ENCODE results near the gene CELF5. TPM values are rescaled to one million over a fixed set of nuclear protein-coding genes. Genes with fewer than 3 reads are reported as not detected.
"Not testable (repeated sequence)": the region's sequence is repeated elsewhere in the genome, so short reads cannot be mapped to it uniquely, and the experiment has no call there.

CELF5 gene
- total RNA-seq, 2 experiments from 2014 or later, result not detected

DNA sequence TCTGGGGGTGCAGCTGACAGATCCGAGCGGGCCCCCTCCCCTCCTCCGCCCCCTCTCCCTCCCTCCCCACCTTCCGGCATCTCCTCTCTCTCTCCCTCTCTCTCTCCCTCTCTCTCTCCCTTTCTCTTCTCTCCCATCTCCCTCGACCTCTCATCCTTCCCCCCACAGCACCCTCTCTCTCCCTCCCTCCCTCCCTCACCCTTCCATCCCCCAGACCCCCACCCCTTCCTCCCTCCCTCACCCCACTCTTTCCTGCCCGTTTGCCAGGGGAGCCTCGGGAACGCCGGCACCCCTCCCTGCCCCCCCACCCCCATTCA is 666 bp downstream of the CELF5 start:
- Mint-ChIP-seq H3K36me3 (ENCODE audit: low read depth) (no peaks in the 10 kb centered on the region), H3K4me1 (ENCODE audit: low read depth) (no peaks in the 10 kb centered on the region), H3K27me3 (ENCODE audit: low read depth) (peaks cover 36% of the 10 kb centered on the region), H3K4me3 (no peak overlapping the region), H3K27ac (no peak overlapping the region), H3K9me3 (no peaks in the 10 kb centered on the region)
- no peak for DNase-seq
- CTCF ChIA-PET, result interaction anchor here (0.5 to 1.3 kb wide), 3 partner anchors 28 to 120 kb away, joined by 3 to 4 read pairs (median 3); no protein-coding TSS in a partner anchor
- intact Hi-C loops (cut with micrococcal nuclease), result no loop called here

DNA sequence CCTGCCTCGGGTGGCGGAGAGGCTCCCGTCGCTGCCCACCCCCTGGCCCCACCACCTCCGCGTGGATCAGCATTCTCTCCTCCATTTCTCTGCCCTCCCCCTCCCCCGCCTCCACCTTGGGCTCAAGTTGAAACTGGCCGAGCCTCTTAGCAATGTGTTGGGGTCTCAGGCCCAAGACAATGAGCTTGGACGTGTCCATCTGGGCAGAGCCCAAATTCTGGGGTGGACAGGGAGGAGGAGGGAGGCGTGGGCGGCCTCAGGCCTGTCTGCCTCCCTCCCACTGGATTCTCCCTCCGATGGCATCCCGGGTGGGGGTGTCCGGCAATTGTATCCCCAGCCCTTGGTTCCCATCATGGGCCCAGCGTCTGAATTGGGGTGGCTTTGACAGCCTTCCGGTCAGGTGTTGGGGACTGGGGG is 1.2 kb downstream of the CELF5 start:
- DNase-seq, result no peak
- peaks cover 36% of the 10 kb centered on the region for H3K27me3 Mint-ChIP-seq (ENCODE audit: low read depth)
- H3K9me3 Mint-ChIP-seq, result no peaks in the 10 kb centered on the region
- H3K27ac Mint-ChIP-seq, result no peak overlapping the region
- CTCF ChIA-PET, result no interaction called here
- no peak overlapping the region for H3K4me3 Mint-ChIP-seq
- no peaks in the 10 kb centered on the region for H3K36me3 Mint-ChIP-seq (ENCODE audit: low read depth)
- intact Hi-C loops (cut with micrococcal nuclease), result no loop called here
- H3K4me1 Mint-ChIP-seq (ENCODE audit: low read depth), result no peaks in the 10 kb centered on the region

DNA sequence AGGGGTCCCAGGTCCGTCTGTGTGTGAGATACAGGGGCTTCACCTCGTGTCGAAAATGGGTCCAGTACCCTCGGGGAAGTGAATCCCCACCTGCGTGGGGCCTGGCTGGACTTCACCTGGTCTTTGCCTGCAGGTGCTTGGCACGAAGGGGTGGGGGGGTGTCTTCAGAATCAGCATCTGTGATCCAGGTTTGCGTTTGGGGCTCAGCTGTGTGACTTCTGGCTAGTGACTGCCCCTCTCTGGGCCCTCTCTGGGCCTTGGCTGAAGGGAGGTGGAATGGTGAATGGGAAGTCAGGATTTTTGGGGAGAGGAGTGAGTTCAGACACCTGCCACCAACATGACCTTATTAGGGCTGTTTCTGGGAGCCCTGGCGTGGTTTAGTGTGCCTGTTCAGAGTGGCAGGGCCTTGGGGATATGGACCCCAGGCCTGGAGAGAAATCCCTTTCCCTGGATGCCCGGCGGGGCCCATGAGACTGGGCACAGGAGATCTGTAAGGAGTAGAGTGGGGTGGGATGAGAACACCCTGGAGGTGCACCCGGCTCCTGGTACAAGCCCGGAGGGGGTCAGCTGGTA is 2.7 kb downstream of the CELF5 start:
- H3K9me3 Mint-ChIP-seq, result no peaks in the 10 kb centered on the region
- H3K4me1 Mint-ChIP-seq (ENCODE audit: low read depth), result no peaks in the 10 kb centered on the region
- intact Hi-C loops (cut with micrococcal nuclease), result no loop called here
- no peak overlapping the region for H3K27ac Mint-ChIP-seq
- H3K27me3 Mint-ChIP-seq (ENCODE audit: low read depth), result peaks cover 38% of the 10 kb centered on the region
- no peak for DNase-seq
- no peaks in the 10 kb centered on the region for H3K36me3 Mint-ChIP-seq (ENCODE audit: low read depth)
- no peak overlapping the region for H3K4me3 Mint-ChIP-seq
- CTCF ChIA-PET, result no interaction called here

DNA sequence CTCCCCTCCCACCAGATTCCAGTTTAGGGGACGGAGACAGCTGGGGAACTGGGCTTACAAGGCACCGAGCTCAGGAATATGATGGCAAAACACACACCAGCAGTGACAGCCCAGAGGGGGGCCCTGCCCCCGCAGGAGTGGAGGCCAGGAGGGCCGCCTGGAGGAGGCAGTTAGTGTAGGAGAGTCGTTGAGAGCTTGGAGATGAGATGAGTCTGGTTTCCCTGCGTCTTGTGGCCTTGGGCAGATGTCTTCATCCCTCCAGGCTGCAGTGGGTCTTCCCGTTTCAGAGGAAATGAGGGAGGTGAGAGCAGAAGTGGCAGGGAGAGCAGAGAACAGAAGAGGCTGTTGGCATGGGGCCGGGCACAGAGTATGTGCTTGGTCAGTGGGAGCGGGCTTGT is 4.9 kb downstream of the CELF5 start:
- DNase-seq, result no peak
- intact Hi-C loops (cut with micrococcal nuclease), result no loop called here
- H3K36me3 Mint-ChIP-seq (ENCODE audit: low read depth), result no peaks in the 10 kb centered on the region
- peaks cover 33% of the 10 kb centered on the region for H3K27me3 Mint-ChIP-seq (ENCODE audit: low read depth)
- no peak overlapping the region for H3K27ac Mint-ChIP-seq
- H3K9me3 Mint-ChIP-seq, result no peaks in the 10 kb centered on the region
- no peak overlapping the region for H3K4me3 Mint-ChIP-seq
- no peaks in the 10 kb centered on the region for H3K4me1 Mint-ChIP-seq (ENCODE audit: low read depth)
- CTCF ChIA-PET, result interaction anchor here (1.2 to 1.6 kb wide), 2 partner anchors 19 to 21 kb away, joined by 3 read pairs; no protein-coding TSS in a partner anchor

DNA sequence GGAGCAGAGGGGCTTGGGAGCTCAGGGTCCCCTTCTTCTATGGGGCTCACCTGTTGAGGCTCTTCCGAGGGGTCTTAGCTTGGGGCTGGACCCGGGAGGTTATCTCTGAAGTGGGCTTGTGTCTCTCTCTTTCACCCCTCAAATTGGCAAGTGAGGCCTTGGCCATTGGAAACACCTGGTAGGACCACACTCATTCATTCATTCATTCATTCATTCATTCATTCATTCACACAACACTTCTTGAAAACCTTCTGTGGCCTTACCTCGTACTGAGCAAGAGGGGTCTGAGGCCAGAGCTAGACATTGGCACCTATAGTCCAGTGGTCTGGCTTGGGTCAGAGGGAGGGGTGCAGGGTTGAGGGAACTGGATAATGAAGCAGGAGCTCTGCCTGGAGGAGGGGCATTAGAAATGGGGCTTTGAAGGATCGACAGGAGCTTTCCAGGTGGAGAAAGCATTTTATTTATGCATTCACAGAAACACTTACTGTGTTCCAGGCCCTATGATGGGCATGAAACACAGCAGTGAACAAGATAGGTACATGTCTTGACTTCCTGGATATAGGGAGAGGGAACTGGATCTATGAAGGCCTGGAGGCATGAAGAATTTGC is 5.5 kb downstream of the CELF5 start:
- H3K27ac Mint-ChIP-seq, result no peak overlapping the region
- intact Hi-C loops (cut with micrococcal nuclease), result no loop called here
- H3K4me1 Mint-ChIP-seq (ENCODE audit: low read depth), result no peaks in the 10 kb centered on the region
- CTCF ChIA-PET, result interaction anchor here (0.6 to 1.6 kb wide), 3 partner anchors 19 to 1400 kb away, joined by 3 read pairs; no protein-coding TSS in a partner anchor
- DNase-seq, result no peak
- peaks cover 36% of the 10 kb centered on the region for H3K27me3 Mint-ChIP-seq (ENCODE audit: low read depth)
- H3K4me3 Mint-ChIP-seq, result no peak overlapping the region
- H3K9me3 Mint-ChIP-seq, result no peaks in the 10 kb centered on the region
- H3K36me3 Mint-ChIP-seq (ENCODE audit: low read depth), result no peaks in the 10 kb centered on the region

DNA sequence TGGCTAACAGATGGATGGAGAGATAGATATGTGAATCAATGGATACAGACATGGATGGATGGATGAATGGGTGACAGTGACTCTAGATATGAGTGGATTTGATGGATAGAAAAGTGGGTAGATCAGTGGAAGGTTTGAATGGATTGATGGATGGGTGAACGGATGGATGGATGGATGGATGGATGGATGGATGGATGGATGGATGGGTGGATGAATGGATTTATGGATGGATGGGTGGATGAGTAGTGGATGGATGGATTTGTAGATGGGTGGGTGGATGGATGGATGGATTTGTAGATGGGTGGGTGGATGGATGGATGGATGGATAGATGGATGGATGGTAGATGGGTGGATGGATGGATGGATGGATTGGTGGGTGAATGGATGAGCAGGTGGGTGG is 6.8 kb downstream of the CELF5 start:
- intact Hi-C loops (cut with micrococcal nuclease), result no loop called here
- Mint-ChIP-seq H3K27ac (no peak overlapping the region), H3K4me3 (no peak overlapping the region), H3K9me3 (no peaks in the 10 kb centered on the region), H3K36me3 (ENCODE audit: low read depth) (no peaks in the 10 kb centered on the region), H3K4me1 (ENCODE audit: low read depth) (no peaks in the 10 kb centered on the region), H3K27me3 (ENCODE audit: low read depth) (peaks cover 34% of the 10 kb centered on the region)
- DNase-seq, result no peak
- CTCF ChIA-PET, result no interaction called here

DNA sequence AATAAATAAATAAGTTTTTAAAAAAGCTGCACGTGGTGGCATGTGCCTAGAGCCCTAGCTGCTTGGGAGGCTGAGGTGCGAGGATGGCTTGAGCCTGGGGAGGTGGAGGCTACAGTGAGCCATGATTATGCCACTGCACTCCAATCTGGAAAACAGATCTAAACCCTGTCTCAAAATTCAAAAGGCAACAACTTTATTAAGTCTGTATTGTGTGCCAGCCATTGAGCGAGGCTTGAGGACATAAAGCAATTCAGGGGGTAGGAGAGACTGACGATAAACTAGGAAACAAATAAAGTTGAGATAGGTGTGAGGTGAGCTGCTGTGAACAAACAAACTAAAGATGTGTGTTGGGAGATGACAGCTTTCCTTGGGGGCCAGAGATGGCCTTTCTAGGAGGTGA is 8.7 kb downstream of the CELF5 start:
- no peak for DNase-seq
- Mint-ChIP-seq H3K36me3 (ENCODE audit: low read depth) (no peaks in the 10 kb centered on the region), H3K4me1 (ENCODE audit: low read depth) (no peaks in the 10 kb centered on the region), H3K9me3 (no peaks in the 10 kb centered on the region), H3K4me3 (no peak overlapping the region), H3K27ac (no peak overlapping the region), H3K27me3 (ENCODE audit: low read depth) (peaks cover 16% of the 10 kb centered on the region)
- intact Hi-C loops (cut with micrococcal nuclease), result no loop called here
- CTCF ChIA-PET, result interaction anchor here (1.0 kb wide), 1 partner anchor 19 kb away, joined by 3 read pairs; no protein-coding TSS in a partner anchor

DNA sequence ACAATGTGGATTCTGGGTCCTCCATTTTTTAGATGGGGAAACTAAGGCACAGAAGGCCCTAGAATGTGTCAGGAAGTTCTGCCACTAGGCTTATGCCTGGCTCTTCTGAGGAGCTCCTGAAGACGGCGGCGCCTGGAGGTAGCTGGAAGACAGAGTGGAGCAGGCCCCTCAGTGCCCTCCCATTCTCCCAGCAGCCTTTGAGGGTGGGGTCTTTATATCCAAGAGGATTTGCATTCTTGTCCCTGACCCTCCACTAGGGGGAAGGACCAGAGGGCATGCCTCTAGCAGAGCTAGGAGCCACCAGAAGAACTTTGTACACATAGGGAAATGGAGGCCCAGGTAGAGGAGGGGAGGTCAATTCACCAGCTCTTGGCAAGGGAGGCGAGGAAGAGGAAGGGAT is 9.4 kb downstream of the CELF5 start:
- H3K4me3 Mint-ChIP-seq, result no peak overlapping the region
- CTCF ChIA-PET, result interaction anchor here (1.0 kb wide), 1 partner anchor 19 kb away, joined by 3 read pairs; no protein-coding TSS in a partner anchor

DNA sequence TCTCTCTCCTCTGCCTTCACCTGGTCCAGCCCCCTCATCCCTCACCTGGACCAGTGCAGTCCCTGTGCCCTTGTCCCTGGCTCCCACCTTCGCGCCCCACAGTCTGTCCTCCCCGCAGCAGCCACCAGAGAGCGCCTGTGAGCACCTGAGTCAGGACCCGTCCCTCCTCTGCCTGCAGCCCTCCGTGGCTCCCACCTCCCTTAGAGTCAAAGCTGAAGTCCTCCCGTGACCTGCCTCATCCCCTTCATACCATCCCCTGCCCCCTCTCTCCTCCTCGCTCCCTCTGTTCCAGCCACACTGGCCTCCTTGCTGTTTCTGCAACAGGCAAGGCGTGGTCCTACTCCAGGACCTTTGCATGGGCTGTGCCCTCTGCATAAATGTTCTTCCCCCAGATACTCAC is 10.3 kb downstream of the CELF5 start:
- Mint-ChIP-seq H3K4me3 (no peak overlapping the region), H3K27me3 (ENCODE audit: low read depth) (peaks cover 6% of the 10 kb centered on the region), H3K27ac (no peak overlapping the region), H3K9me3 (no peaks in the 10 kb centered on the region), H3K36me3 (ENCODE audit: low read depth) (no peaks in the 10 kb centered on the region), H3K4me1 (ENCODE audit: low read depth) (no peaks in the 10 kb centered on the region)
- peak; percentile 42 for DNase-seq
- CTCF ChIA-PET, result interaction anchor here (0.6 kb wide), 1 partner anchor 1123 kb away, joined by 4 read pairs; no protein-coding TSS in a partner anchor
- intact Hi-C loops (cut with micrococcal nuclease), result no loop called here

More for the DNA sequence above, 9.4 kb downstream of the CELF5 start:
- no peak for DNase-seq
- Mint-ChIP-seq H3K9me3 (no peaks in the 10 kb centered on the region), H3K36me3 (ENCODE audit: low read depth) (no peaks in the 10 kb centered on the region), H3K27me3 (ENCODE audit: low read depth) (peaks cover 14% of the 10 kb centered on the region), H3K27ac (no peak overlapping the region), H3K4me1 (ENCODE audit: low read depth) (no peaks in the 10 kb centered on the region)
- intact Hi-C loops (cut with micrococcal nuclease), result no loop called here

DNA sequence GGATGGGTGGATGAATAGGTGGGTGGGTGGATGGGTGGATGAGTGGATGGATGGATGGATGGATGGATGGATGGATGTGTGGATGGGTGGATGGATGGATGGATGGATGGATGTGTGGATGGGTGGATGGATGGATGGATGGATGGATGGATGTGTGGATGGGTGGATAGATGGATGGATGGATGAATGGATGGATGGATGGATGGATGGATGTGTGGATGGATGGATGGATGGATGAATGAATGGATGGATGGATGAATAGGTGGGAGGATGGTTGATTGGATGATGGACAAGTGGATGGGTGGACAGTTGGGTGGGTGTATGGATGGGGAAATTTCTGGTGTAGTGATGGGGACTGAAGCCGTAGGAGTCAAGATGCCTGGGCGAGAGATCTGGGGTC is 11.1 kb downstream of the CELF5 start:
- DNase-seq; H3K27me3 Mint-ChIP-seq (ENCODE audit: low read depth); H3K4me3 Mint-ChIP-seq; H3K27ac Mint-ChIP-seq; H3K9me3 Mint-ChIP-seq; CTCF ChIA-PET; H3K4me1 Mint-ChIP-seq (ENCODE audit: low read depth); H3K36me3 Mint-ChIP-seq (ENCODE audit: low read depth); intact Hi-C loops (cut with micrococcal nuclease): not testable (repeated sequence)

DNA sequence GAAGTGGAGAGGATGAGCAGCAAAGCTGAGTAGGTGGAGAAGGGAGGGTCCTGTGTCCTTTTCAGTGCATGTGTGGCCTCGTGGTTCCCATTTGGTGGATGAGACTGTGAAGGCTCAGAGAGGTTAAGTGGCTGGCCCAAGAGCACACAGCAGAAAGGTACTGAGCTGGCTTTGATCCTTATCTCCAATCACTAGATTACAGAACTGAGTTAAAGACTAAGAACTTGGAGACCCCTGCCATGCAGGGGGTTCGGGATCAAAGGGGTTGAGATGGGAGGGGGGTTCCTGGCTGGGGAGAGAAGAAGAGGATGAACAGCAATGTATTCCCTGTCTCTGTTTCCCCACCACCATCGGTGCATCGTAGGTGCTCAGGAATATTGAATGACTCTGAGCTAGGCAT is 11.8 kb downstream of the CELF5 start:
- intact Hi-C loops (cut with micrococcal nuclease), result no loop called here
- no peak for DNase-seq
- CTCF ChIA-PET, result interaction anchor here (0.6 kb wide), 1 partner anchor 68 kb away, joined by 3 read pairs; no protein-coding TSS in a partner anchor
- Mint-ChIP-seq H3K9me3 (no peaks in the 10 kb centered on the region), H3K27ac (no peak overlapping the region), H3K4me1 (ENCODE audit: low read depth) (no peaks in the 10 kb centered on the region), H3K36me3 (ENCODE audit: low read depth) (no peaks in the 10 kb centered on the region), H3K27me3 (ENCODE audit: low read depth) (peaks cover 6% of the 10 kb centered on the region), H3K4me3 (no peak overlapping the region)

DNA sequence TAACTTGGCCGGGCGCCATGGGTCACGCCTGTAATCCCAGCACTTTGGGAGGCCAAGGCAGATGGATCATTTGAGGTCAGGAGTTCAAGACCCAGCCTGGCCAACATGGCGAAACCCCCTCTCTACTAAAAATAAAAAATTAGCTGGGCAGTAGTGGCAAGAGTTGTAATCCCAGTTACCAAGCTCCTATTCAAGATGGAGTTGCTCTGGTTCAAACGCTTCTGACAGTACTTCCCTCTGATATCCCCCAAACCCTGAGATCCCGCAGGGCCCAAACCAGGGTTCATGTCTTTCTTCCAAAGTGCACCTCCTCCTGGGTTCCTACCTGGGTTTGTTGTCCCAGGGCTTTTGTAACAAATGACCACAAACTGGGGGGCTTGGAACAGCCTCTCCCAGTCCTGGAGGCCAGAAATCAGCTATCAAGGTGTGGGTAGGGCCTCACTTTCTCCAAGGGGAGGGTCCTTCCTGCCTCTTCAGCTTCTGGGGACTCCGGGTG is 13.7 kb downstream of the CELF5 start:
- Mint-ChIP-seq H3K36me3 (ENCODE audit: low read depth) (no peaks in the 10 kb centered on the region), H3K27me3 (ENCODE audit: low read depth) (peaks cover 4% of the 10 kb centered on the region), H3K9me3 (no peaks in the 10 kb centered on the region), H3K4me3 (no peak overlapping the region), H3K4me1 (ENCODE audit: low read depth) (no peaks in the 10 kb centered on the region), H3K27ac (no peak overlapping the region)
- CTCF ChIA-PET, result no interaction called here
- no peak for DNase-seq
- intact Hi-C loops (cut with micrococcal nuclease), result no loop called here

DNA sequence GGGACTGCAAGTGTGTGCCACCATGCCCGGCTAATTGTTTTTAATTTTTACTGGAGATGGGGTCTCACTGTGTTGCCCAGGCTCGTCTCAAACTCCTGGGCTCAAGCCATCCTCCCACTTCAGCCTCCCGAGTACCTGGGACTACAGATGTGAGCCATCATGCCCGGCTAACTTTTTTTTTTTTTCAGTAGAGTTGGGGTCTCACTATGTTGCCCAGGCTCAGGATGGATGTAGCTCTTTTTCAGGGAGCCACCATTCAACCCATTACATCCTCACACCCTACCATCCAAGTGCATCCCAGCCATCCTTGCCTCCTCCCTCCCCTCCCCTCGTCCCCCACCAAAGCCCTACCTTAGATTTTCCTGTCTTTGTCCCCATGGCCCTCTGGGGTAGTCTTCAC is 14.9 kb downstream of the CELF5 start:
- CTCF ChIA-PET, result no interaction called here
- intact Hi-C loops (cut with micrococcal nuclease), result no loop called here
- H3K4me1 Mint-ChIP-seq (ENCODE audit: low read depth), result no peaks in the 10 kb centered on the region
- no peak overlapping the region for H3K27ac Mint-ChIP-seq
- no peaks in the 10 kb centered on the region for H3K36me3 Mint-ChIP-seq (ENCODE audit: low read depth)
- no peak for DNase-seq
- H3K4me3 Mint-ChIP-seq, result no peak overlapping the region
- H3K27me3 Mint-ChIP-seq (ENCODE audit: low read depth), result peaks cover 4% of the 10 kb centered on the region
- no peaks in the 10 kb centered on the region for H3K9me3 Mint-ChIP-seq
